HT-29 (cell line): ENCODE data around the gene CDH7. TPM values are rescaled to one million over a fixed set of nuclear protein-coding genes. Genes with fewer than 3 reads are reported as not detected.
A peak's percentile ranks its signal among the peaks of the same experiment; 100 is the strongest.

Experiments
- DNase-seq: peaks from one replicate; pipeline ENCODE4 v3.0.0-alpha.2; 2015; ENCODE audit warnings: low spot score
- total RNA-seq: library from RNA; depleted of rRNA; stranded (reverse); fragments of >200 nt; shearing (Covaris generic); gene quantifications from 2 replicates; pipeline ENCODE4 v1.2.3, GENCODE V29; 2014

The CDH7 gene
- total RNA-seq, 1 experiment from 2014 or later: 0.31 TPM

- peak; percentile 39 for DNase-seq
Measured at GRCh38 chr18:65768120-65768778, 17.4 kb downstream of the CDH7 start.

DNA sequence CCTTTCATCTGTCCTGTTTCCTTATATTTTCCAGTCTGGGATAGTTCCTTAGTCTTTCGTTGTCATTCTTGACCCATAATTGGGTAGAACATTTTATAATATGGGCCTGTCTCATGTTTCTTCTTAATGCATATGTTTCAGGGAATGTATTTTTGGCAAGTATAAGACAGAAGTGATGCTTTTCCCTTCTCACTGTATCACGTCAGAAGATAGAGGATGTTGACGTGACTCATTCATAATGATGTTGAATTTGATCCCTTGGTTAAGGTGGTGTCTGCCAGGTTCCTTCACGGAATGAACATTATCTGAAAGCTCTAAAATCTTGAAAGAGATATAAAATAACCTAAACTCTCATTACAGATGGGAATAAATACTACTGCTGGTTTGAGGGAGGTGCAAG is 18.8 kb downstream of the CDH7 start:
- DNase-seq: no peak

DNA sequence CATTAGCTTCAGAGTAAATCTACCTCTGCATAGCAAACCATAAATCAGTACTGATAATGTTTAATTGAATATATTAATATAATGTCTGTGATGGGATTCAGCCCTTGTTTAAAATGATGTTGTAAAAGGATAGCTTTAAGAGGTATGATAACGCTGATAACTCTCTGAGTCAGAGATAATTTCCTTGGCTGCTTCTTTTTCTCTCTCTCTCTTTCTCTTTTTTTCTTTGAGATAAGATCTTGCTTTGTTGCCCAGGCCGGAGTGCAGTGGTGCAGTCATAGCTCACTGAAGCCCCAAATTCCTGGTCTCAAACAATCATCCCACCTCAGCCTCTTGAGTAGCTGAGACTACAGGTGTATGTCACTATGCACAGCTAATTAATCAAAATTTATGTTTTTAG is 35.7 kb downstream of the CDH7 start:
- no peak for DNase-seq

- DNase-seq: no peak
Measured at GRCh38 chr18:65788373-65788772, 37.6 kb downstream of the CDH7 start.

- no peak for DNase-seq
Measured at GRCh38 chr18:65790604-65791003, 39.8 kb downstream of the CDH7 start.

DNA sequence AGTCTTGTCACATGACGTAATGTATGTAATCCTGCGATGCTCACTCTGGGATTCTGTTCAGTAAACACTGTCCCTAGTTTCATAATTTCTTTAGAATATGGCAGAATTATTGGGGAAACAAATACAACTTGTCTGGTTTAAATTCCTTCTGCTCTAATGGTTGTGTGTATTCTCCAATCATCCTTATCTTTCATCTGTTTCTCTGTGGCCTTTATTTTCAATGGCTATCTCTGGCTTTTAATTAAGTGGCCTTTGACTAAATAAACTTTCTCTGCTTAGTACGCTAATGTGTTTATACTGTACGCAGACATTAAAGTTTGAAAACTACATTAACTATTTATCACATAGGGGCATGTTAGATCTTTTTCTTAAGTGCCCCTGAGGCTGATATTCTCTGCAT is 40.9 kb downstream of the CDH7 start:
- DNase-seq: no peak

GRCh38 chr18:65792456-65793074 is 41.8 kb downstream of the CDH7 start:
- DNase-seq: no peak

GRCh38 chr18:65808759-65809158 is 57.9 kb downstream of the CDH7 start:
- no peak for DNase-seq

GRCh38 chr18:65811307-65811706 is 60.5 kb downstream of the CDH7 start:
- DNase-seq: no peak

- DNase-seq: no peak
Measured at GRCh38 chr18:65815506-65815905, 64.7 kb downstream of the CDH7 start.

DNA sequence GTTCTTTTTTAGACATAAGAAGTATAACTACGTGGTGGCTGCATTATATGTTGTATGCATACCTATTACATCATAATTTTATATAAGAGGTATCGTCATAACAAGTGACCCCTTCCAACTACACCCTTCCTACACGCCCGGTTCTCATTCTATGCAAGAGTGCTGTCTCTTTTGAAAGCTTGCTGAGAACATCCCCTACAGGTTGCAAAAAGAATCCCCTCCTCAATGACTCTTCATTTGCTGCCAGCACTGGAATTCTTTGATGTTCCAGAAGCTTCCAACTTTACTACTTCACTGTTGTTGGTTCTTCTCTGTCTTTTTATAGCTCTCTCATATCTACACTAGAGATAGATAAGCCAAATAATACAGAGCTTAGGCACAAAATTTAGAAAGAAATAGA is 66.4 kb downstream of the CDH7 start:
- no peak for DNase-seq

GRCh38 chr18:65821911-65822310 is 71.1 kb downstream of the CDH7 start:
- no peak for DNase-seq

DNA sequence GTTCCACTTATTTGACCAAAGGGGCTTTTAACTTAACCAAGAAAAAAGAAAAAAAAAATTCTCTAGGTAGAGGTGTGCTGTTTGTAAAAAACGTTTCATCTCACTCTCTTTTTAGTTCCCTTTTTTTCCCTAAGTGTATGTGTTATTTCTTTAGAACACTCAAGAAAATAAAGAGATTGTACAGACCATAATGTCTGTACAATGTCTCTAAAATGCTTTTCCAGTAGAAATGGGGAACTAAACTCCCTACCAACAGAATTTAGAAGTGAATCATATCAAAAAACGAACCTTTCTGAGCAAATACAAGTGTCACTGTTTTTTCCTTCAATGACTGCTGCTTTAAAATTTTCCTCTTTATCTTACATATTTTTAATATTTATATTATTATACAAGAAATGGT is 72.0 kb downstream of the CDH7 start:
- DNase-seq: no peak

DNA sequence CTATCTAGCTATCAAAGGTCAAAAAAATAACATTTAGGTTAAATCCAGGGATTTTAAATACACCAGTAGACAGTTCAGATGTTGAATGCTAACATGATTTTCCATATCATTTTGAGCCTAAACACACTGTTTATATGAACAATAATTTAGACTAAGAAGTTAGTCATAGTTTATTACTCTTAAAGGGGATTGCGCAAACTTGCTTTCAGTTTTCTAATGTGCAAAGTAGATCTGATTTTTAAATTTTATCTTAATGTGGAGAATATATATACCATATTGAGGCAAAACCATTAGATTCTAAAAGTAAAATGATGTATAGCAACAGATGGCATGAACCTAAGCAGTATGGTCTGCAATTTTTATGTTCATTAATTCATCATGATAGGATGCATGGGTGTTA is 76.6 kb downstream of the CDH7 start:
- no peak for DNase-seq

DNA sequence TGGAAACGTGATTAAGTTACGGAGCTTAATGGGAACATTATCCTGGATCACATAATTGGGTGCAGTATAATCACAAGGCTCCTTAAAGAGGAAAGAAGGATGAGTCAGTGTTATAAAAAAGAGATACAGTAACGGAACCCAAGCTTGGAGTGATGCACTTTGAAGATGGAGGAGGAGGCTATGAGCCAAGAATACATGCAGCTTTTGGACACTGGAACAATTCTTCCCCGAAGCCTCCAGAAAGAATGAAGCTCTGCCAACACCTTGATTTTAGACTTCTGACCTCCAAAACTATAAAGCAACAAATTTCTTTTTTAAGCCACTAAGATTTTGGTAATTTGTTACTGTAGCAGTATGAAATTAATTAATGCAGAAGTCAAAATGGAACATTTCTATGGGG is 85.1 kb downstream of the CDH7 start:
- DNase-seq: no peak

DNA sequence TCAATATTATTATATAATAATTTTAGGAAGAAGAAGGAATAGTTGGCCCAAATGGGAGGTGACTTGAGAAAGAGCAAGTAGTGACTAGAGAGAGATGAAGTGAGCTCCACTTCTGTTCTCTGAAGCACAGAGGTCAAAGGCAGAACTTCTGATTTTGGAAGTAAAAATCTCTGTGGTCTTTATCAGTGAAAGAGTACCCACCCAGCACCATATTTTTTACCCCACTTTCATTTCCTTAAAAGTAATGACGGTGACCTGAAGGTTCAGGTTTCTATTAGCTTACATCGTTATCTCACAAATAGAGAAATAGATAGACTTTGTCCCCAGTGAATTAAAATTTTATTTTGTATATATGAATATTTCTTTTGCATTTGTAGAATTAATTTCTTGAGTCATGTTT is 95.3 kb downstream of the CDH7 start:
- no peak for DNase-seq

DNA sequence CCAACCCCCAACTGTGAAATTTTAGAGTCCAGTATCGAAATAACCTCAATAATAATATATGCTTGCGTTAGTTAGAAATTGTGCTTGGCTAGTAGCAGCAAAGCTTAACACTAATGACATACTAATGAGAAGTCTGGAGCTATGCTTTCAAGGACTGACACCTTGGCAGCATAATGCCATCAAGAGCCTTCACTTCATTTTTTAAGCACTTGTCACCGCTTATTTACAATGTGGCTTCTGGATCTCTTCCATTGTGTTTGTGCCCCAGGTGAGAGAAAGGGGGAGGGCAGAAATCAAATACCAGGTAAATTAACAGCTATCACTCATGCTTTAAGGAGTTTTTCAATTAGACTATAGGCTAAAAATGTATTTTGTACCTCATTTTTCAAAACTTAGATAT is 101.5 kb downstream of the CDH7 start:
- DNase-seq: no peak

DNA sequence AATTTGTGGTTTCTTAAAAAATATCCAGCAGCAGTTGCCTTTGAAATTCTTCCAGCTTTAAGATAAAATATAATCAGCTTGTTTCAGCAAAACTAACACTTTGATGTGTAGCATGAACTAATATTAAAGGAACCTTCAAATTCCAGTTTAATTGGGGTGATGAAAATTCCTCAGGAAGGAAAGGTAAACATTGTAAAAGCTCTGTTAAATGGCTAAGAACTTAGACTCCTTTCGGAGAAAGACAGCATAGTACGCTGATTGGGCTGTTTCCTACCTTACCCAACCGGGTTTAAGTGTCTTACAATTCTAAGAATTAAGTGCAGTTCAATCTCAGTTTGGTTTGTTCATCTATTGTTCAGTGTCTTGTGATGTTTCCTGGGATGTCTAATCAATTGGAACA is 108.3 kb downstream of the CDH7 start:
- peak; percentile 47 for DNase-seq

DNA sequence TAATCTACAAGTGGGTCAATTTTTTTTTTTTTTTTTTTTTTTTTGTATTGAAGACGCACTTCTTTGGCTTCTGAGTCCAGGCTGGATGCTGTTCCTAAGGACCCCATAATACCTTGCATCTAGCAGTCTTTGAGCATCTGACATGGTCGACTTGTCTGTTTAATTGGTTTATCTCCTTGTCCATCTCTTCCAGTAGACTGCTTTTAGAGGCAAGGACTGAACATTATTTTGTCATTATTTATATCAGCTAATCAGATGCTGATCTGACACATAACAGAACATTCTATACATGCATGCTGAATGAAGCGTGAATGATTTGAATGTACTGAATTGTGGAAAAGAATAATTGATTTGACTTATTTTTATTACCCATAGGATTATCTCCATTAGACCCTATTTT is 118.7 kb downstream of the CDH7 start:
- no peak for DNase-seq

GRCh38 chr18:65876310-65876709 is 125.5 kb downstream of the CDH7 start:
- no peak for DNase-seq

- no peak for DNase-seq
Measured at GRCh38 chr18:65897292-65897691, 146.5 kb downstream of the CDH7 start.

GRCh38 chr18:65901522-65901921 is 150.7 kb downstream of the CDH7 start:
- DNase-seq: no peak

DNA sequence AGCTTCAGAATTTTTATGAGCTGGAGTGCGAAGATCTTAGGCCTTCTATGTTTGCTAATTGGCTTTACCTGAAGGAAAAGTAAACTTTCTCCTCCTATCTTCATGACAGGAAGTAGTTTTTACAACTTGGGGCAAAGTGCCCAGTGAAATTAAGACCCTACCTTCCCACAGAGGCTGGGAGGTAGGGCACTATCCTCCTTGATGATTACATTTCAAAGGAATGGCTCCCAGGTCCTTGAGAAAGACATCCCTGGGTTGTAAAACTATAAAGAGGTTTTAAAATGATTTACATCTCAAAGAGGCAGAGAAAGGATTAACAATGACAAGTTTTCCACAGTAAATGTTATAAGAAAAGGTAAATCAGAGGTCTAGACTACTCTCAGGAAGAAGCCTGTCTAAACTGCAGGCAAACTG is 155.8 kb downstream of the CDH7 start:
- DNase-seq: peak; percentile 87

DNA sequence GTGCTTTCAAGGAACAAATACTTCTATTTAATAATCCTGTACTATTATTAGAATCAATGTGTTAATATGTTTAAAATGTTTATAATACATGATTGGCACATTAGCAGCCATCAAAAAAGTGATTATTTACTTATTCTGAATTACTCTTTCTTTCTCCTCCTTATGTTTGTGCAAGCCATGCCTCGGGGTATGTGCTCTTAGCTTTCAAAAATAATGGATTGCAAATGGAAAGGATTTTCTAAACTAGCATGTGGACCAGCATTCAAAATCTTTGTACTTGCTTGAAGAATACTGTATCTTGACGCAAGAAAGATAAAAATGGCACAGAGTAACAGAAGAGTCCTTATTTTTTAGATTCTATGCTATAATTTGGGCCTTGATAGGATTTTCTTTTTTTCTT is 156.5 kb downstream of the CDH7 start:
- peak; percentile 18 for DNase-seq
